H9 (cell line): Measurements from ENCODE around the gene RHOA. TPM values are rescaled to one million over a fixed set of nuclear protein-coding genes. Genes with fewer than 3 reads are reported as not detected.

Experiments
- DNase-seq: peaks from one replicate; pipeline ENCODE4 v3.0.0-alpha.2; 2017
- H2AFZ ChIP-seq: one replicate; pipeline ENCODE4 v1.6.1; 2013; ENCODE audit warnings: mild to moderate bottlenecking, low read length, control low read depth, moderate library complexity
- H2AK5ac ChIP-seq: 2 replicates; pipeline ENCODE4 v1.6.1; 2013; ENCODE audit warnings: low read length, control low read depth, mixed read lengths; ENCODE audit not compliant: insufficient read length
- H2BK120ac ChIP-seq: one replicate; pipeline ENCODE4 v1.6.1; 2013; ENCODE audit warnings: low read depth, mild to moderate bottlenecking, low read length, control low read depth, inconsistent platforms; ENCODE audit not compliant: poor library complexity, severe bottlenecking
- H2BK12ac ChIP-seq: 2 replicates; pipeline ENCODE4 v1.6.1; 2013; ENCODE audit warnings: low read length, control low read depth, mixed read lengths, low read depth; ENCODE audit not compliant: insufficient read length
- H2BK15ac ChIP-seq: 2 replicates; pipeline ENCODE4 v1.6.1; 2013; ENCODE audit warnings: low read depth, low read length, control low read depth
- H2BK20ac ChIP-seq: one replicate; pipeline ENCODE4 v1.6.1; 2013; ENCODE audit warnings: low read depth, mild to moderate bottlenecking, low read length, control low read depth, inconsistent platforms; ENCODE audit not compliant: poor library complexity, severe bottlenecking
- H2BK5ac ChIP-seq: 2 replicates; pipeline ENCODE4 v1.6.1; 2013; ENCODE audit warnings: low read length, control low read depth, mixed read lengths; ENCODE audit not compliant: insufficient read length
- H3K14ac ChIP-seq: 2 replicates; pipeline ENCODE4 v1.6.1; 2013; ENCODE audit warnings: low read length, control low read depth; ENCODE audit not compliant: insufficient read depth
- H3K18ac ChIP-seq: 2 replicates; pipeline ENCODE4 v1.6.1; 2013; ENCODE audit warnings: low read depth, mild to moderate bottlenecking, mixed read lengths, low read length, control low read depth; ENCODE audit not compliant: insufficient read length
- H3K23ac ChIP-seq: 2 replicates; pipeline ENCODE4 v1.6.1; 2013; ENCODE audit warnings: low read length, control low read depth, mixed read lengths, low read depth; ENCODE audit not compliant: insufficient read length
- H3K23me2 ChIP-seq: 2 replicates; pipeline ENCODE4 v1.6.1; 2013; ENCODE audit warnings: low read depth, mild to moderate bottlenecking, mixed read lengths, low read length, control low read depth; ENCODE audit not compliant: insufficient read length, poor library complexity, severe bottlenecking
- H3K27ac ChIP-seq: 2 replicates; pipeline ENCODE4 v1.5.1; 2013; ENCODE audit warnings: low read length, control low read depth, mixed read lengths, low read depth; ENCODE audit not compliant: insufficient read length
- H3K27me3 ChIP-seq: 2 replicates; pipeline ENCODE4 v1.6.1; 2013; ENCODE audit warnings: low read length, control low read depth, inconsistent platforms; ENCODE audit not compliant: insufficient read depth
- H3K4ac ChIP-seq: 2 replicates; pipeline ENCODE4 v1.6.1; 2013; ENCODE audit warnings: low read depth, mild to moderate bottlenecking, control low read depth, inconsistent platforms, low read length, moderate library complexity
- H3K4me1 ChIP-seq: 2 replicates; pipeline ENCODE4 v1.6.1; 2013; ENCODE audit warnings: low read length, control low read depth, inconsistent platforms; ENCODE audit not compliant: insufficient read depth
- H3K4me2 ChIP-seq: 2 replicates; pipeline ENCODE4 v1.6.1; 2013; ENCODE audit warnings: low read length, control low read depth, mixed read lengths; ENCODE audit not compliant: insufficient read length, insufficient read depth
- H3K56ac ChIP-seq: 2 replicates; pipeline ENCODE4 v1.6.1; 2013; ENCODE audit warnings: low read depth, mild to moderate bottlenecking, mixed read lengths, low read length, control low read depth; ENCODE audit not compliant: insufficient read length
- H3K79me1 ChIP-seq: 2 replicates; pipeline ENCODE4 v1.6.1; 2013; ENCODE audit warnings: low read depth, mild to moderate bottlenecking, moderate library complexity, low read length, control low read depth, inconsistent platforms; ENCODE audit not compliant: insufficient read depth, poor library complexity, severe bottlenecking
- H3K79me2 ChIP-seq: 2 replicates; pipeline ENCODE4 v1.6.1; 2013; ENCODE audit warnings: low read length, control low read depth, inconsistent platforms; ENCODE audit not compliant: insufficient read depth
- H3K9ac ChIP-seq: 2 replicates; pipeline ENCODE4 v1.6.1; 2013; ENCODE audit warnings: low read length, control low read depth, mixed read lengths; ENCODE audit not compliant: insufficient read length; ENCODE audit errors: extremely low read depth
- H3K9me3 ChIP-seq: one replicate; pipeline ENCODE4 v1.6.1; 2013; ENCODE audit warnings: low read depth, low read length, inconsistent platforms; ENCODE audit not compliant: control insufficient read depth
- H3T11ph ChIP-seq: one replicate; pipeline ENCODE4 v1.6.1; 2013; ENCODE audit warnings: mild to moderate bottlenecking, low read length, control low read depth, inconsistent platforms
- H4K20me1 ChIP-seq: one replicate; pipeline ENCODE4 v1.6.1; 2013; ENCODE audit not compliant: control insufficient read depth, insufficient read length, insufficient read depth
- H4K5ac ChIP-seq: 2 replicates; pipeline ENCODE4 v1.6.1; 2013; ENCODE audit warnings: low read depth, mild to moderate bottlenecking, mixed read lengths, low read length, control low read depth; ENCODE audit not compliant: insufficient read length
- H4K8ac ChIP-seq: replicated peaks from 2 replicates; pipeline ENCODE4 v1.6.1; 2013; ENCODE audit warnings: low read length, control low read depth, mixed read lengths, low read depth; ENCODE audit not compliant: insufficient read length
- H4K91ac ChIP-seq: 2 replicates; pipeline ENCODE4 v1.6.1; 2013; ENCODE audit warnings: low read depth, mild to moderate bottlenecking, moderate library complexity, mixed read lengths, low read length, control low read depth; ENCODE audit not compliant: insufficient read length
- H3K27ac Mint-ChIP-seq, 3 experiments: 2 replicates in 2 of 3; 3 replicates in 1 of 3; pipeline ENCODE4 v1.8.0; 2020 to 2021; ENCODE audit warnings: mixed read lengths in 3 of 3, mild to moderate bottlenecking in 1 of 3, moderate library complexity in 1 of 3
- H3K27me3 Mint-ChIP-seq: 2 replicates; pipeline ENCODE4 v1.8.0; 2021; ENCODE audit warnings: low read depth, mild to moderate bottlenecking, moderate library complexity, mixed read lengths
- H3K36me3 Mint-ChIP-seq, 3 experiments: 2 replicates in 2 of 3; 3 replicates in 1 of 3; pipeline ENCODE4 v1.8.0; 2020 to 2021; ENCODE audit warnings: low read depth in 3 of 3, mixed read lengths in 3 of 3; ENCODE audit not compliant: insufficient read depth in 1 of 3
- H3K4me1 Mint-ChIP-seq, 2 experiments: 2 replicates each; pipeline ENCODE4 v1.8.0; 2020; ENCODE audit warnings: mixed read lengths in 2 of 2
- H3K4me3 Mint-ChIP-seq, 2 experiments: 2 replicates in 1 of 2; 3 replicates in 1 of 2; pipeline ENCODE4 v1.8.0; 2020 to 2021; ENCODE audit warnings: mild to moderate bottlenecking in 2 of 2, mixed read lengths in 2 of 2, moderate library complexity in 1 of 2
- H3K9me3 Mint-ChIP-seq, 2 experiments: 2 replicates in 1 of 2; 3 replicates in 1 of 2; pipeline ENCODE4 v1.8.0; 2020; ENCODE audit warnings: mild to moderate bottlenecking in 2 of 2, mixed read lengths in 2 of 2, moderate library complexity in 1 of 2
- CTCF ChIP-seq: fragments of 200-600 bp; sonication (generic); conservative IDR thresholded peaks from 3 replicates; pipeline ENCODE4 v1.8.0; 2021; ENCODE audit warnings: antibody characterized with exemption, mild to moderate bottlenecking
- WGBS: extraction: QIAGEN DNeasy Blood & Tissue Kit; methylation state at CpG from one replicate; pipeline ENCODE4 v1.1.7; 2013; ENCODE audit warnings: missing lambda C conversion rate, low lambda C conversion rate, mixed read lengths; ENCODE audit not compliant: insufficient read length; ENCODE audit errors: extremely low coverage; 5-methylcytosine and 5-hydroxymethylcytosine counted together
- total RNA-seq: library from RNA; stranded (reverse); gene quantifications from 2 replicates; pipeline ENCODE4 v1.2.1, GENCODE V29; 2021

RHOA gene
- total RNA-seq, 1 experiment from 2014 or later, result 403 TPM

- no CpG with 5 or more reads among the region's 3 CpGs for WGBS
- no peak overlapping the region for H4K5ac ChIP-seq
- no peak overlapping the region for H3T11ph ChIP-seq
- H3K4me3 Mint-ChIP-seq, result peak overlapping the region; percentile 93 to 94
- H2BK20ac ChIP-seq, result no peak overlapping the region
- H3K4ac ChIP-seq, result no peak overlapping the region
- H2AFZ ChIP-seq, result no peak overlapping the region
- H3K27me3 Mint-ChIP-seq, result no peaks in the 10 kb centered on the region
- no peaks in the 10 kb centered on the region for H4K20me1 ChIP-seq
- H3K23me2 ChIP-seq, result peaks cover 11% of the 10 kb centered on the region
- H2BK5ac ChIP-seq, result no peak overlapping the region
- peak overlapping the region; percentile 35 for H3K27ac ChIP-seq
- H3K23ac ChIP-seq, result no peak overlapping the region
- H2BK12ac ChIP-seq, result no peak overlapping the region
- no peaks in the 10 kb centered on the region for H3K9me3 ChIP-seq
- no peaks in the 10 kb centered on the region; the same call in 1 of the 2 replicates for H3K79me2 ChIP-seq
- H3K36me3 Mint-ChIP-seq, result peaks cover 26 to 70% (median 54%) of the 10 kb centered on the region in 3 experiments
- peaks cover 21 to 22% of the 10 kb centered on the region in 2 experiments for H3K4me1 Mint-ChIP-seq
- no peak overlapping the region for H4K91ac ChIP-seq
- peak overlapping the region; percentile 92 to 97 (median 94); a peak in 6 of 7 replicates for H3K27ac Mint-ChIP-seq
- no peaks in the 10 kb centered on the region for H3K79me1 ChIP-seq
- H4K8ac ChIP-seq, result no peak overlapping the region
- peaks cover 0 to 2% of the 10 kb centered on the region in 2 experiments; a peak in 1 of 5 replicates for H3K9me3 Mint-ChIP-seq
- H3K14ac ChIP-seq, result peak overlapping the region; percentile 81; the same call in 1 of the 2 replicates
- peak overlapping the region; percentile 88 for H3K18ac ChIP-seq
- H2BK15ac ChIP-seq, result no peak overlapping the region; the same call in 1 of the 2 replicates
- H3K56ac ChIP-seq, result no peak overlapping the region
- no peak for DNase-seq
- no peak for TF ChIP-seq CTCF
- no peaks in the 10 kb centered on the region; the same call in 1 of the 2 replicates for H3K4me1 ChIP-seq
- no peak overlapping the region for H2BK120ac ChIP-seq
- H3K9ac ChIP-seq, result peak overlapping the region; percentile 11
- peak overlapping the region; percentile 55 for H3K4me2 ChIP-seq
- H3K27me3 ChIP-seq, result no peaks in the 10 kb centered on the region
- no peak overlapping the region for H2AK5ac ChIP-seq
These were observed 52.9 kb downstream of the RHOA start for GRCh38 chr3:49358884-49359225.
